G401 (cell line): ENCODE results near the gene ZSWIM4. TPM values are rescaled to one million over a fixed set of nuclear protein-coding genes. Genes with fewer than 3 reads are reported as not detected.

Source experiments
- DNase-seq: peaks from one replicate; pipeline ENCODE4 v3.0.0-alpha.2; 2015; ENCODE audit warnings: low spot score
- in situ Hi-C: cut with HindIII; loops from 2 replicates; pipeline ENCODE4 v1.10.0; 2016; ENCODE audit warnings: low sequenced_read_pairs, mixed read lengths
- total RNA-seq: library from RNA; depleted of rRNA; stranded (reverse); fragments of >200 nt; shearing (Covaris generic); gene quantifications from 2 replicates; pipeline ENCODE4 v1.2.3, GENCODE V29; 2014

Gene ZSWIM4
- total RNA-seq, 1 experiment from 2014 or later: 8.1 TPM

- peak; percentile 8 for DNase-seq
- in situ Hi-C loops: no loop called here
Observed at GRCh38 chr19:13804830-13805683, 9.8 kb downstream of the ZSWIM4 start.

GRCh38 chr19:13806728-13807127 is 11.5 kb downstream of the ZSWIM4 start:
- no peak for DNase-seq
- in situ Hi-C loops: no loop called here

GRCh38 chr19:13807421-13808021 is 12.3 kb downstream of the ZSWIM4 start:
- in situ Hi-C loops: no loop called here
- no peak for DNase-seq

GRCh38 chr19:13808856-13809255 is 13.6 kb downstream of the ZSWIM4 start:
- DNase-seq: no peak
- in situ Hi-C loops: no loop called here

- DNase-seq: no peak
- in situ Hi-C loops: no loop called here
Observed at GRCh38 chr19:13812544-13812943, 17.3 kb downstream of the ZSWIM4 start.

DNA sequence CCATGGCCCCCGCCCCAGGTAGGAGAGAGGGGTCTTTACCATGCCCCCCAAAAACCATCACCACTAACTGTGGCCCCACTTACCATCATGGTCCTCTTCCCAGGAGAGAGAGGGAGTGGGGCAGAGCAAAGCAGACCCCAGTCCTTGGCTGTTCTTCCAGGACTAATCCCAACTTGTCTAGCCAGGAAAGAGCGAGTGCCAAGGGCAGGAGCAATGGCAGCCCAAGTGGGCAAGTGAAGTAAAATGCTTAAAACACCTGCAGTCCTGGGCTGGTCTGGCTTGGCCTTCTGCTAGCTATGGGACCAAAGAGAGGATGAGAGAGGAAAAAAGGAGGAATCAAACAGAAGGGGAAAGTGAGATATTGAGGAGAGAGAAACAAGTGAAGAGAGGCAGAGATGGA is 17.9 kb downstream of the ZSWIM4 start:
- in situ Hi-C loops: no loop called here
- DNase-seq: no peak

DNA sequence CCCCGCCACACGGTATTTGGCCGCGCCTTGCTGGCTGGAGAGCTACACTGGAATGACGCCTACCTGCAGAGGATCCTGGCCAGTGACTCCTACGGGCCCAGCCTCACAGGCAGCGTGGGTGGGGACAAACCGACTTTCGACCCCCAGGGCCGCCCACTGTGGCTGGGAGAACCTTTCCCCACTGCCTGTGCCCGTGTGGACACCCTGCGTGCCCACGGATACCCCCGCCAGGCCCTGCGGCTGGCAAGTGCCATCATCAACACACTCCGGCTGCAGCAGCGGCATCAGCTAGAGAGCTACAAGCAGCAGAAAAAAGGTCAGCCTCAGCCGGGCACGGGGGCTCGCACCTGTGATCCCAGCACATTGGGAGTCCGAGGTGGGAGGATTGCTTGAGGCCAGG is 19.3 kb downstream of the ZSWIM4 start:
- in situ Hi-C loops: no loop called here
- DNase-seq: no peak

- no peak for DNase-seq
- in situ Hi-C loops: no loop called here
Observed at GRCh38 chr19:13817018-13817614, 21.9 kb downstream of the ZSWIM4 start.

DNA sequence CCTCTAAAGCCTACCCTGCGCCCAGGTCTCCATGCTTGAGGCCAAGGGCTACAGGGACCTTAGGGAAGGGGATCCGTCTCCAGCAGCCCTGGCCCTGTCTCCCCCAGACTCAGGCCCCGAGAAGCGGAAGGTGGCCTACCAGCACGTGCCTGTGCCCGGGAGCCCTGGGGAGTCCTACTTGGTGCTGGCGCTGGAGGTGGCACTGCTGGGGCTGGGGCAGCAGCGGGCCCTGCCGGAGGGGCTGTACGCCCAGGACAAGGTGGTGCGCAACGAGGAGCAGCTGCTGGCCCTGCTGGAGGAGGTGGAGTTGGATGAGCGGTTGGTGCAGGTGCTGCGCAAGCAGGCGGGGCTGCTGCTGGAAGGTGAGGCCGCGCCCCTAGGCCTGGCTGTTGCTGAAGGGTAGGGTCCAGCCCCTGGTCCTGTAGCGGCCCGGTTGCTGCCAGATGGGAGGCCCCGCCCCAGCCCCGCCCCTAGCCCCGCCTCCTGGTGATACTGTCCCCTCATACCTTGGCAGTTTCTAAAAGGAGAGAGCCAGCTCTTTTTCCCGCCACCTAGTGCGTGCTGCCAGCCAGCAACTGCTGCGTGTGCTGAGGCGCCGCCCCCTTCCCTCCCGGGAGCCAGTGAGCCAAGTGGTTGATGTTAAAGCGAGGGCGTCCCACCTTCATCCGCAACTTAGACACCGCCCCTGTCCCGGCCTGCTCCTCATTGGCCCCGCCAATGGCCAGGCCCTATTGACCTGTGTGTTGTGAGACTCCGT is 22.6 kb downstream of the ZSWIM4 start:
- in situ Hi-C loops: no loop called here

GRCh38 chr19:13819238-13819637 is 24.0 kb downstream of the ZSWIM4 start:
- in situ Hi-C loops: no loop called here
- no peak for DNase-seq

More for the DNA sequence above, 22.6 kb downstream of the ZSWIM4 start:
- no peak for DNase-seq

GRCh38 chr19:13821292-13821691 is 26.0 kb downstream of the ZSWIM4 start:
- in situ Hi-C loops: no loop called here
- no peak for DNase-seq

GRCh38 chr19:13823256-13823655 is 28.0 kb downstream of the ZSWIM4 start:
- no peak for DNase-seq
- in situ Hi-C loops: no loop called here

DNA sequence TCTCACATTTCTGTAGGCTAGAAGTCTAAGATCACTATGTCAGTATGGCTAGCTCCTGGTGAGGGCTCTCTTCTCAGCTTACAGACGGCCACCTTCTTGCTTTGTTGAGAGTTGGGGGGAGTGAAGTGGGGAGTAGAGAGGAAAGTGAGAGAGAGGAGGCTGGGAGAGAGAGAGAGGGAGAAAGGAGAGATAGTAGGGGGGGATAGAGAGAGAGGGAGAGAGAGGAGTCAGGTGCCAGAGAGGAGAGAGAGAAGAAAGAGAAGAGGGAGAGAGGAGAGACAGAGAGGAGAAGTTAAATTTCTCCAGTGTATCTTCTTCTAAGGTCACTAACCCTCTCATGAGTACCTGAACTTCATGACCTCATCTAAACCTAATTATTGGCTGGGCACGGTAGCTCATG is 28.7 kb downstream of the ZSWIM4 start:
- DNase-seq: no peak
- in situ Hi-C loops: no loop called here

GRCh38 chr19:13824703-13825102 is 29.5 kb downstream of the ZSWIM4 start:
- no peak for DNase-seq
- in situ Hi-C loops: no loop called here

DNA sequence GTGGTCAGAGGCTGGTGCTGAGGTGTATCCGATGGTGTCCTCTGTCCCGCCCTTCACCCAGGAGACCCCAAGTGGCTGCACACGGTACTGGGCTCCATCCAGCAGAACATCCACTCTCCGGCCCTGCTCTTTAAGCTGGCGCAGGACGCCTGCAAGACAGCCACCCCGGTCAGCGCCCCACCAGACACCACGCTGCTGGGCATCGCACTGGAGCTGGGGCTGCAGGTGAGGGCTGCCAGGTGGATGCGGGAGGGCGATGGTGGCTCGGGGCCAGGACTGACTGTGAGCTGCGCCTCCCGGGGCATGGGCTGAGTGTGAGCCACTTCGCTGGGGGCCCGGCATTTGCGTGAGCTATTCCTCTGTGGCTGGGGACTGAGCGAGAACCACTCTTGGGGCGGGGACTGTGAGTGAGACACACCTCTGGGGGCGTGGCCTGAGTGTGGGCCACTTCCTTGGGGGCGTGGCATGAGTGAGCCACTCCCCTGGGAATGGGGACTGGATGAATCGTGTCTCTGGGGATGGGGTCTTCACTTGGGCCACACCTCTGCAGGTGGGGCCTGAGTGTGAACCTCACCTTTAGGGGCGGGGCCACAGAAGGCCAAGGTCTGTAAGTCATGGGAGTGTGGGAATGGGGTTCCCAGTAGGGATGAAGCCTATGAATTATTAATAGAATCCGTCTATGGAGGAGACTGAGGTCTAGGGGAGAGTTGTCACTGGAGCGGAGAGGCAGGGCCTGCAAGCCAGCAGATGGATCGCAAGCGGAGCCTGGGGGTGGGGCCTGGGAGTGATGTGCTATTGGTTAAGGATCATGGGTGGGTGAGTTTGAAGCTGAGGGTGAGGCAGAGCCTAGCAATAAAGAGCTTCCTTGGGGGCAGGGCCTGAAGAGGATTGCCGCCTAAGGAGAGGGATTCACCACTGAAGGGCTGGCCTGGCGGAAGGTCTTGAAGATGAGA is 30.5 kb downstream of the ZSWIM4 start:
- DNase-seq: peak; percentile 16
- in situ Hi-C loops: no loop called here

DNA sequence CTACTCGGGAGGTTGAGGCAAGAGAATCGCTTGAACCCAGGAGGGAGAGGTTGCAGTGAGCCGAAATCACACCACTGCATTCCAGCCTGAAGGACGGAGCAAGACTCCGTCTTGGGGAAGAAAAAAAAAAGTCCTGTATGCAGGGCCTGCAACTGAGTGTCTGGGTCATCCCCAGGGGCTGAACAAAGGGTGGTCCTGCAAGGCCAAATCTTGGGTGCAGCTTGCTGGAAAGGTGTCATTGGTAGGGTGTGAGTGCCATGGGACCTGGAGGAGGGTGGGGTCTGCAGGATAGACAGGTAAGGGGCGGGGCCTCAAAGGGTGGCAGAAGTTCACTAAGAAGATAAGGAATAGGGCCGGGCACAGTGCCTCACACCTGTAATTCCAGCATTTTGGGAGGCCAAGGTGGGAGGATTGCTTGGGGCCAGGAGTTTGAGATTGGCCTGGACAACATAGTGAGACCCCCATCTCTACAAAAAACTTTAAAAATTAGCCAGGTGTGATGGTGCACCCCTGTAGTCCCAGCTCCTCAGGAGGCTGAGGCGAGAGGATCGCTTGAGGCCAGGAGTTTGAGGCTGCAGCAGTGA is 31.5 kb downstream of the ZSWIM4 start:
- no peak for DNase-seq
- in situ Hi-C loops: no loop called here

- in situ Hi-C loops: no loop called here
- DNase-seq: peak; percentile 13
Observed at GRCh38 chr19:13827656-13828055, 32.4 kb downstream of the ZSWIM4 start.

DNA sequence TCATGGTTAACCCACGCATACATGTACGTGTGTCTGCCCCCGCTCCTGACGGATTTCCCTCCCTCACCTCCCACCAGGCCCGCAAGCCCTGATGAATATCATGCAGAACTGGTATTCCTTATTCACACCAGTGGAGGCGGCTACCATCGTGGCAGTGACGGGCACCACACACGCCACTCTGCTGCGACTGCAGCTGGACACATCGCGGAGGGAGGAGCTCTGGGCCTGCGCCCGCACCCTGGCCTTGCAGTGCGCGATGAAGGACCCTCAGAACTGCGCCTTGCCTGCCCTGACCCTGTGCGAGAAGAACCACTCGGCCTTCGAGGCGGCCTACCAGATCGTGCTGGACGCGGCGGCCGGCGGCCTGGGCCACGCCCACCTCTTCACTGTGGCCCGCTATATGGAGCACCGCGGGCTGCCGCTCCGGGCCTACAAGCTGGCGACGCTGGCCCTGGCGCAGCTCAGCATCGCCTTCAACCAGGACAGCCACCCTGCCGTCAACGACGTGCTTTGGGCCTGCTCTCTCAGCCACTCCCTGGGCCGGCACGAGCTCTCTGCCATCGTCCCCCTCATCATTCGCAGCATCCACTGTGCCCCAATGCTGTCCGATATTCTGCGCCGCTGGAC is 35.0 kb downstream of the ZSWIM4 start:
- DNase-seq: no peak

More for the DNA sequence above, 35.0 kb downstream of the ZSWIM4 start:
- in situ Hi-C loops: no loop called here
